GM19397 (cell line): ENCODE results near the gene G2E3.
"Not testable (repeated sequence)": the region's sequence is repeated elsewhere in the genome, so short reads cannot be mapped to it uniquely, and the experiment has no call there.

Source experiments
- ATAC-seq: cut with Tn5 transposase; IDR thresholded peaks from one replicate; pipeline ENCODE4 v1.9.1; 2021; ENCODE audit warnings: mild to moderate bottlenecking, moderate library complexity; ENCODE audit not compliant: unreplicated experiment

The G2E3 gene

GRCh38 chr14:30558675-30559555, at the start of gene G2E3:
TSS of gene G2E3 (plus strand) at chr14:30559158. CDS start at chr14:30581080, 21,922 bp downstream.
- peak; percentile 100 for ATAC-seq

GRCh38 chr14:30517737-30518136, 41.2 kb upstream of the G2E3 start:
- ATAC-seq: no peak

GRCh38 chr14:30518867-30519560, 39.9 kb upstream of the G2E3 start:
- no peak for ATAC-seq

GRCh38 chr14:30519961-30520360, 39.0 kb upstream of the G2E3 start:
- ATAC-seq: no peak

GRCh38 chr14:30520536-30520935, 38.4 kb upstream of the G2E3 start:
- ATAC-seq: no peak

- ATAC-seq: peak; percentile 55
Measured at GRCh38 chr14:30521899-30522736, 36.8 kb upstream of the G2E3 start.

- ATAC-seq: no peak
Measured at GRCh38 chr14:30525833-30526232, 33.1 kb upstream of the G2E3 start.

- no peak for ATAC-seq
Measured at GRCh38 chr14:30527196-30527595, 31.8 kb upstream of the G2E3 start.

- ATAC-seq: no peak
Measured at GRCh38 chr14:30528119-30528518, 30.8 kb upstream of the G2E3 start.

GRCh38 chr14:30528778-30529642, 29.9 kb upstream of the G2E3 start:
- no peak for ATAC-seq

GRCh38 chr14:30532264-30532663, 26.7 kb upstream of the G2E3 start:
- ATAC-seq: no peak

- ATAC-seq: no peak
Measured at GRCh38 chr14:30533126-30533525, 25.8 kb upstream of the G2E3 start.

GRCh38 chr14:30541318-30541717, 17.6 kb upstream of the G2E3 start:
- no peak for ATAC-seq

GRCh38 chr14:30546735-30547134, 12.2 kb upstream of the G2E3 start:
- not testable (repeated sequence) for ATAC-seq

GRCh38 chr14:30547388-30548048, 11.4 kb upstream of the G2E3 start:
- ATAC-seq: no peak

GRCh38 chr14:30550335-30550734, 8.6 kb upstream of the G2E3 start:
- ATAC-seq: no peak

GRCh38 chr14:30551460-30551859, 7.5 kb upstream of the G2E3 start:
- ATAC-seq: no peak

- no peak for ATAC-seq
Measured at GRCh38 chr14:30553311-30553989, 5.5 kb upstream of the G2E3 start.

- ATAC-seq: no peak
Measured at GRCh38 chr14:30558362-30558674, 640 bp upstream of the G2E3 start.
